ENCODE results near the gene CAMK1D. TPM values are rescaled to one million over a fixed set of nuclear protein-coding genes. Genes with fewer than 3 reads are reported as not detected.

CAMK1D gene
- total RNA-seq, 1 experiment from 2014 or later, result 10.2 TPM

DNA sequence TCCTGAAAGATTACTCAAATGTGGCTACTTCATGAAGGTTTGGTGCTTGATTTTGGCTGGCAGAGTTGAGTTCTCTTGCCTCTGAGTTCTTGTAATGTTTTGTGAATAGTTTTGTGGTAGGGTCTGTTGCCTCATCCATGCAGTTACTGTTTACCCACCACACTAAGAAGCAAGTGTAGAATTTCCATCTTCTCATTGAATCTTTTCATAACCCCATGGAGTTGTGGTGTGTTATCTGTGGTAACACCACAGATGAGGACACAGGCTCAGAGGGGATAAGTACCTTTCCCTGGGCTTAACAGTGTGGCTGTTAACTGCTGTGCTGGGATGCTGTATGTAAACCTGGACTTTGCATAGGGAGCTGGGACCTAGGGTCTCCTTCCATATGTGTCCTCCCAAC, 186.3 kb downstream of the CAMK1D start:
- CTCF ChIA-PET, result no interaction called here

More for the DNA sequence above, 186.3 kb downstream of the CAMK1D start:
- Mint-ChIP-seq H3K27me3 (ENCODE audit: low read depth) (no peaks in the 10 kb centered on the region), H3K27ac (no peak overlapping the region), H3K4me3 (no peak overlapping the region), H3K36me3 (no peaks in the 10 kb centered on the region), H3K9me3 (peaks cover 13% of the 10 kb centered on the region; the same call in 1 of the 2 replicates), H3K4me1 (peaks cover 4% of the 10 kb centered on the region; the same call in 1 of the 2 replicates)
- ATAC-seq (no peak), DNase-seq (ENCODE audit: low spot score) (no peak)
- POLR2A ChIA-PET, result interaction anchor here (0.8 kb wide), 1 partner anchor 189 kb away, joined by 3 read pairs; no protein-coding TSS in a partner anchor
- TF ChIP-seq, protein P1, sequence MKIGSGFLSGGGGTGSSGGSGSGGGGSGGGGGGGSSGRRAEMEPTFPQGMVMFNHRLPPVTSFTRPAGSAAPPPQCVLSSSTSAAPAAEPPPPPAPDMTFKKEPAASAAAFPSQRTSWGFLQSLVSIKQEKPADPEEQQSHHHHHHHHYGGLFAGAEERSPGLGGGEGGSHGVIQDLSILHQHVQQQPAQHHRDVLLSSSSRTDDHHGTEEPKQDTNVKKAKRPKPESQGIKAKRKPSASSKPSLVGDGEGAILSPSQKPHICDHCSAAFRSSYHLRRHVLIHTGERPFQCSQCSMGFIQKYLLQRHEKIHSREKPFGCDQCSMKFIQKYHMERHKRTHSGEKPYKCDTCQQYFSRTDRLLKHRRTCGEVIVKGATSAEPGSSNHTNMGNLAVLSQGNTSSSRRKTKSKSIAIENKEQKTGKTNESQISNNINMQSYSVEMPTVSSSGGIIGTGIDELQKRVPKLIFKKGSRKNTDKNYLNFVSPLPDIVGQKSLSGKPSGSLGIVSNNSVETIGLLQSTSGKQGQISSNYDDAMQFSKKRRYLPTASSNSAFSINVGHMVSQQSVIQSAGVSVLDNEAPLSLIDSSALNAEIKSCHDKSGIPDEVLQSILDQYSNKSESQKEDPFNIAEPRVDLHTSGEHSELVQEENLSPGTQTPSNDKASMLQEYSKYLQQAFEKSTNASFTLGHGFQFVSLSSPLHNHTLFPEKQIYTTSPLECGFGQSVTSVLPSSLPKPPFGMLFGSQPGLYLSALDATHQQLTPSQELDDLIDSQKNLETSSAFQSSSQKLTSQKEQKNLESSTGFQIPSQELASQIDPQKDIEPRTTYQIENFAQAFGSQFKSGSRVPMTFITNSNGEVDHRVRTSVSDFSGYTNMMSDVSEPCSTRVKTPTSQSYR (CRISPR knock-in tag; IDR thresholded peaks at IDR 0.05), result no peak
- TF ChIP-seq CBFB (CRISPR knock-in tag; IDR thresholded peaks at IDR 0.05; ENCODE audit: low read depth), result no peak
- TF ChIP-seq, protein P2, sequence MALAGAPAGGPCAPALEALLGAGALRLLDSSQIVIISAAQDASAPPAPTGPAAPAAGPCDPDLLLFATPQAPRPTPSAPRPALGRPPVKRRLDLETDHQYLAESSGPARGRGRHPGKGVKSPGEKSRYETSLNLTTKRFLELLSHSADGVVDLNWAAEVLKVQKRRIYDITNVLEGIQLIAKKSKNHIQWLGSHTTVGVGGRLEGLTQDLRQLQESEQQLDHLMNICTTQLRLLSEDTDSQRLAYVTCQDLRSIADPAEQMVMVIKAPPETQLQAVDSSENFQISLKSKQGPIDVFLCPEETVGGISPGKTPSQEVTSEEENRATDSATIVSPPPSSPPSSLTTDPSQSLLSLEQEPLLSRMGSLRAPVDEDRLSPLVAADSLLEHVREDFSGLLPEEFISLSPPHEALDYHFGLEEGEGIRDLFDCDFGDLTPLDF (CRISPR knock-in tag; IDR thresholded peaks at IDR 0.05), result no peak
- TF ChIP-seq, protein P3, sequence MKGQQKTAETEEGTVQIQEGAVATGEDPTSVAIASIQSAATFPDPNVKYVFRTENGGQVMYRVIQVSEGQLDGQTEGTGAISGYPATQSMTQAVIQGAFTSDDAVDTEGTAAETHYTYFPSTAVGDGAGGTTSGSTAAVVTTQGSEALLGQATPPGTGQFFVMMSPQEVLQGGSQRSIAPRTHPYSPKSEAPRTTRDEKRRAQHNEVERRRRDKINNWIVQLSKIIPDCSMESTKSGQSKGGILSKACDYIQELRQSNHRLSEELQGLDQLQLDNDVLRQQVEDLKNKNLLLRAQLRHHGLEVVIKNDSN (CRISPR knock-in tag; IDR thresholded peaks at IDR 0.05), result no peak
- TF ChIP-seq NR2C2 (CRISPR knock-in tag; IDR thresholded peaks at IDR 0.05), result no peak
- no peak for TF ChIP-seq HMGA2 (CRISPR knock-in tag; IDR thresholded peaks at IDR 0.05)
- TF ChIP-seq SOX15 (CRISPR knock-in tag; IDR thresholded peaks at IDR 0.05), result no peak
- TF ChIP-seq GABPB1 (CRISPR knock-in tag; IDR thresholded peaks at IDR 0.05), result no peak
- TF ChIP-seq, protein P4, sequence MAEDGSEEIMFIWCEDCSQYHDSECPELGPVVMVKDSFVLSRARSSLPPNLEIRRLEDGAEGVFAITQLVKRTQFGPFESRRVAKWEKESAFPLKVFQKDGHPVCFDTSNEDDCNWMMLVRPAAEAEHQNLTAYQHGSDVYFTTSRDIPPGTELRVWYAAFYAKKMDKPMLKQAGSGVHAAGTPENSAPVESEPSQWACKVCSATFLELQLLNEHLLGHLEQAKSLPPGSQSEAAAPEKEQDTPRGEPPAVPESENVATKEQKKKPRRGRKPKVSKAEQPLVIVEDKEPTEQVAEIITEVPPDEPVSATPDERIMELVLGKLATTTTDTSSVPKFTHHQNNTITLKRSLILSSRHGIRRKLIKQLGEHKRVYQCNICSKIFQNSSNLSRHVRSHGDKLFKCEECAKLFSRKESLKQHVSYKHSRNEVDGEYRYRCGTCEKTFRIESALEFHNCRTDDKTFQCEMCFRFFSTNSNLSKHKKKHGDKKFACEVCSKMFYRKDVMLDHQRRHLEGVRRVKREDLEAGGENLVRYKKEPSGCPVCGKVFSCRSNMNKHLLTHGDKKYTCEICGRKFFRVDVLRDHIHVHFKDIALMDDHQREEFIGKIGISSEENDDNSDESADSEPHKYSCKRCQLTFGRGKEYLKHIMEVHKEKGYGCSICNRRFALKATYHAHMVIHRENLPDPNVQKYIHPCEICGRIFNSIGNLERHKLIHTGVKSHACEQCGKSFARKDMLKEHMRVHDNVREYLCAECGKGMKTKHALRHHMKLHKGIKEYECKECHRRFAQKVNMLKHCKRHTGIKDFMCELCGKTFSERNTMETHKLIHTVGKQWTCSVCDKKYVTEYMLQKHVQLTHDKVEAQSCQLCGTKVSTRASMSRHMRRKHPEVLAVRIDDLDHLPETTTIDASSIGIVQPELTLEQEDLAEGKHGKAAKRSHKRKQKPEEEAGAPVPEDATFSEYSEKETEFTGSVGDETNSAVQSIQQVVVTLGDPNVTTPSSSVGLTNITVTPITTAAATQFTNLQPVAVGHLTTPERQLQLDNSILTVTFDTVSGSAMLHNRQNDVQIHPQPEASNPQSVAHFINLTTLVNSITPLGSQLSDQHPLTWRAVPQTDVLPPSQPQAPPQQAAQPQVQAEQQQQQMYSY (CRISPR knock-in tag; IDR thresholded peaks at IDR 0.05), result no peak
- TF ChIP-seq, protein P5, sequence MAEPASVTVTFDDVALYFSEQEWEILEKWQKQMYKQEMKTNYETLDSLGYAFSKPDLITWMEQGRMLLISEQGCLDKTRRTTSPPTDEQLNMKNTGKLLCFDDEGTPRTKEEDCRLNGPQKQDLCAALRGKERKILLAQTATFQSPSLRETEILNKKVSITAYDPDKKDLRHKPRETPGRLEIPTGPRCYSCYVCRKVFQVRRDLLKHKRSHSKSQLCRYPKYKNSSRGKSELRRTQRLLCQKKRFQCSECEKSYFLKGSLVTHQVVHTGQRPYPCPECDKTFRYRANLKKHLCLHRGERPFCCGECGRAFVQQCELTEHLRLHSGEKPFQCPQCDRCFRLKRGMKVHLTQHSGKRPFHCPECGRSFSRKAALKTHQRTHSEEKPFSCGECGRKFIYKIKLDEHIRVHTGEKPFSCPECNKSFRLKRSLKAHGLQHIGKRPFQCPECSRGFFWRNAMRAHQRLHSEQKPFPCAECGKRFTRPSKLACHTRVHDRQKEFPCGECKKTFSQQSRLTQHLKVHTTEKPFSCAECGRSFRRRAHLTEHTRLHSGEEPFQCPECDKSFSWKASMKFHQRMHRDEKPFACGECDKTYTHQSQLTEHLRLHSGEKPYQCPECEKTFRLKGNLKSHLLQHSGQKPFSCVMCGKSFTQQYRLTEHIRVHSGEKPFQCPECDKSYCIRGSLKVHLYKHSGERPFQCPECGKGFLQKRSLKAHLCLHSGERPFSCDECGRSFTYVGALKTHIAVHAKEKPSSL (CRISPR knock-in tag; conservative IDR thresholded peaks at IDR 0.05), result no peak
- no peak for TF ChIP-seq ELF4 (CRISPR knock-in tag; IDR thresholded peaks at IDR 0.05; ENCODE audit: low read depth)
- no peak for TF ChIP-seq TEAD1 (CRISPR knock-in tag; IDR thresholded peaks at IDR 0.05)
- TF ChIP-seq, protein P6, sequence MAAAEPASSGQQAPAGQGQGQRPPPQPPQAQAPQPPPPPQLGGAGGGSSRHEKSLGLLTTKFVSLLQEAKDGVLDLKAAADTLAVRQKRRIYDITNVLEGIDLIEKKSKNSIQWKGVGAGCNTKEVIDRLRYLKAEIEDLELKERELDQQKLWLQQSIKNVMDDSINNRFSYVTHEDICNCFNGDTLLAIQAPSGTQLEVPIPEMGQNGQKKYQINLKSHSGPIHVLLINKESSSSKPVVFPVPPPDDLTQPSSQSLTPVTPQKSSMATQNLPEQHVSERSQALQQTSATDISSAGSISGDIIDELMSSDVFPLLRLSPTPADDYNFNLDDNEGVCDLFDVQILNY (CRISPR knock-in tag; IDR thresholded peaks at IDR 0.05), result no peak
- no peak for TF ChIP-seq ESRRA (CRISPR knock-in tag; IDR thresholded peaks at IDR 0.05; ENCODE audit: borderline replicate concordance)

All from WTC11 (cell line).